IPS-NIHi7 (cell line): ENCODE measurements around the gene SORBS2.

Source experiments
- DNase-seq: peaks from one replicate; pipeline ENCODE4 v3.0.0; 2012; ENCODE audit warnings: mixed read lengths; ENCODE audit errors: extremely low spot score

SORBS2 gene

DNA sequence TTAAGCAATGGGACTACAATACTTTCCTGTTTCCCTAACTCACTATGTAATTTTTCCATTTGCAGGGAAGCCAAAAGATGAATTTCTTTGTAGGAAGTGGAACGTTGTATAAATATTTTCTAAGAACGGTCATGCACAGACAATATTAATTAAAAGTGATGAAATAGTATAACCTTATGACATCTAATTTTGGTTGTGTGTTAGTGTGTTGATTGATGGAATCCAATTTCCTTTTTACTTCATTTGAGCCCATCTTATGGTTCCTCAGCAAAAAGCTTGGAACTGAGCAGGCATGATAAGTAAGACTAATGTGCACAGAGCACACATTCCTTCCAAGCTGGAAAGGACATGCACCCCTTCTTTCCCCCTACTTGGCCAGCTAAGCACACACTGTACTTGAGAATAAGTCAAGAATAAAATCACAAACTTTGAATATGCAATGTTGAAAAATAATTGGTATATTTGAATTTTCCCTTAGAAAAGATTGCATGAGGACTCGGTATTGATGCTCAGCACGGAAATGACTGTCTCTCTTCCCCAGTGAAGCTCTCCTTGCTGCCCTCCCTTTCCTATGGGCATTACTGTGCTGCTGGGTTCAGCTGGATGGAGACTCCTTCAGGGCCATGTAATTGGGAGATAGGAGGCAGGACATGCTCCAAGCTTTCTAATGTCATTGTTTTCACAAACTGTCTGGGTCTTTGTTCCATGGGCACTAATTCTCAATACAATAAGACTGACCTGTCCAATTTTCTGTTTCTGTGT is 257.4 kb downstream of the SORBS2 start:
- DNase-seq, result no peak

GRCh38 chr4:185552254-185552653 is 259.7 kb downstream of the SORBS2 start:
- no peak for DNase-seq

DNA sequence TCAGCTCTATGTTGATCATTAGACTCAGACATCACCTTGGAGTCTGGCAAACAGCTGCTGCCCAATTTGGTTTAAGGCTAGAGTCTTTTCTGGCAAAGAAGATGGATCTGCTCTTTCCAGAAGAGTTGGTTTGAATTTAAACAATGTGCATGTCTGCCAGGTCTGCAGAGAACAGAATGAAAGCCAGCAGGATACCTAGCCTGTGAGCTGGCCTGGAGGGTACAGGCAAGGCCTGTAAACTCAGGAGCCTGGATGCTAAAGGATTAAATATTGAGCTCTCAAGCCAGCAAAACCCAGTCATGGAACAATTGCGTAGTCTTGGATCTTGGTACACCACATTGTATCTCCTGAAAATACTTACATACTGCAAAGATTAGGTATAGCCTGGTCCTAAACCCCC is 261.1 kb downstream of the SORBS2 start:
- no peak for DNase-seq

GRCh38 chr4:185549095-185549639 is 262.8 kb downstream of the SORBS2 start:
- no peak for DNase-seq

- DNase-seq, result no peak
Observed at GRCh38 chr4:185548587-185548986, 263.4 kb downstream of the SORBS2 start.

- no peak for DNase-seq
Observed at GRCh38 chr4:185546335-185546734, 265.7 kb downstream of the SORBS2 start.

GRCh38 chr4:185542626-185543315 is 269.2 kb downstream of the SORBS2 start:
- no peak for DNase-seq

DNA sequence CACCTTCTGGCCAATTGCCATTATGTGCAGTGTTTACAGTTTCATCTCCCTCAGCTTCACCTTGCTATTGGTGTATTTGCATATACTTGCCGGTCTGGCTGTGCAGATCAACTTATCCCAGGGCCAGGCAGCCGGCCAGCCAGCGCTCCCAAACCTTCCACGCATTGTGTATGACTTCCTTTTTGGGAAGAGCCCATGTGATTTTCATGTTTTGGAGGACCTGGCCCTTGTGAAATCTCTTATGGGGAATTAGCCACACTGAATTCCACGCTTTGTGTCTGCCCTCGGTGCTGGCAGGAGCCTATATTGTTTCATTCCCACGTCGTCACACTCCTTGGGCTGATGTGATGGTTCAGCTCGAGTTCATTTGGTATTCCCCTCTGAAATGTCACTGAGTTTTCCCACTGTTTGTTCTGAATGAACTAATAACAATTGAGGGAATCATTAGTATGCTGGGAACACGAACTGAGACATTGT is 270.7 kb downstream of the SORBS2 start:
- DNase-seq, result no peak

DNA sequence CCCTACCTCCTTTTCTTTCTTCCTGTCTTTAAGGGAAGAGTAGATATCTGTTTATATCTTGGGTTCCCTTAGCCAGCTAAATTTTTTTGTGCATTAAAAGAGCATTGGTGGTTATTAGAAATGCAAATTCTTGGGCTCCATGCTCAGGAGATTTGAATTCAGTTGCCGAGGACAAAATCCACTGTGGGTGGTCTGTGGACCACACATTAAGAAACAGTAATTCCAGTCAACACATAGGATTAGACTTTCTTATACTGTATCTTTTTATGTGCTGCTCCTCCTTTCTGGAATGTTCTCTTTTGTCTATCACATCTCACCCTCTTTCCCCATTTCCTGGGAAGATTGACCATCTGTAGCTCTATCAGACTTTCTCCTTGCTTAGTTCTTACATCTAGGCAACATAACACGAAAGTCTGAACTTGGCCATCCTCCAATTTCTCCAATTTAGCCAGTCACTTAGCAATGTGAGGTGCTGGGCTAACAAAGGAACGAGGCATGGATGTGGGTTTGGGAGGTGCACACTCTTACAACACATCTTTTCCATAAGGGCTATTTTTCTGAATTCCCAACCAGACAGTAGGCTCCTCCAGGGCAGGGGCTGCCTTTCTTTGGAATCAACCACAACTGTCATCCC is 271.4 kb downstream of the SORBS2 start:
- no peak for DNase-seq

- DNase-seq, result no peak
Observed at GRCh38 chr4:185540040-185540439, 272.0 kb downstream of the SORBS2 start.

GRCh38 chr4:185538806-185539205 is 273.2 kb downstream of the SORBS2 start:
- DNase-seq, result no peak

DNA sequence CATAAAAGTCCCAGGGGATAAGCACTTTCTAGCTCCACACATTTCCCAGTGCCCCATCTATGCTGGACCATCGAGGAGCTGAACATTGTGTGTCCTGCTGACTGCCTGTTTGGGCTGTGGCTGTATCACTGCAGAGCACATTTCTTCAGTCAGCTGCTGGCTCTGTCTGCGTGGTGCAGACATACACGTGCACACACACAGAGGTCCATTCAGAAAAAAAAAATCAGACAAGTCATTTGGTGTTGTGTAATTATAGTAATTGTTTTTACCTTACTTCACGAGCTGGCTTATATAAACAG is 275.6 kb downstream of the SORBS2 start:
- no peak for DNase-seq

GRCh38 chr4:185535612-185536410 is 276.2 kb downstream of the SORBS2 start:
- no peak for DNase-seq
